SW480 (cell line): ENCODE data around the gene ZIC5.

Source experiments
- DNase-seq: peaks from one replicate; pipeline ENCODE4 v3.0.0-alpha.2; 2016; ENCODE audit warnings: low spot score

ZIC5 gene

GRCh38 chr13:99975626-99976025 lies 4.1 kb upstream of the ZIC5 start:
- DNase-seq: no peak

GRCh38 chr13:99974939-99975561 lies 3.5 kb upstream of the ZIC5 start:
- no peak for DNase-seq

GRCh38 chr13:99974296-99974938 lies 2.9 kb upstream of the ZIC5 start:
- DNase-seq: no peak

GRCh38 chr13:99973808-99974185 lies 2.2 kb upstream of the ZIC5 start:
- DNase-seq: no peak

- no peak for DNase-seq
Measured at GRCh38 chr13:99973163-99973807, 1.7 kb upstream of the ZIC5 start.

- DNase-seq: no peak
Measured at GRCh38 chr13:99972190-99972731, 694 bp upstream of the ZIC5 start.

- peak; percentile 14 for DNase-seq
Measured at GRCh38 chr13:99970651-99971575, 654 bp downstream of the ZIC5 start.

- DNase-seq: peak; percentile 65
Measured at GRCh38 chr13:99969919-99970650, 1.5 kb downstream of the ZIC5 start.

GRCh38 chr13:99969453-99969918 lies 2.1 kb downstream of the ZIC5 start:
- no peak for DNase-seq

GRCh38 chr13:99968521-99969452 lies 2.8 kb downstream of the ZIC5 start:
- peak; percentile 19 for DNase-seq

GRCh38 chr13:99967869-99968520 lies 3.6 kb downstream of the ZIC5 start:
- DNase-seq: no peak

- DNase-seq: no peak
Measured at GRCh38 chr13:99967498-99967868, 4.1 kb downstream of the ZIC5 start.

GRCh38 chr13:99966064-99966805 lies 5.3 kb downstream of the ZIC5 start:
- DNase-seq: no peak

GRCh38 chr13:99965329-99966000 lies 6.1 kb downstream of the ZIC5 start:
- no peak for DNase-seq

GRCh38 chr13:99963816-99964339 lies 7.7 kb downstream of the ZIC5 start:
- DNase-seq: no peak

- DNase-seq: no peak
Measured at GRCh38 chr13:99962242-99962641, 9.3 kb downstream of the ZIC5 start.

GRCh38 chr13:99961636-99962035 lies 9.9 kb downstream of the ZIC5 start:
- DNase-seq: no peak

GRCh38 chr13:99960663-99961311 lies 10.8 kb downstream of the ZIC5 start:
- no peak for DNase-seq
